Nephron (organoid): ENCODE results near the gene ZNRF1.

Source experiments
- H3K27ac Mint-ChIP-seq, 3 experiments: 2 replicates each; pipeline ENCODE4 v1.8.0; 2020; ENCODE audit warnings: mixed read lengths in 3 of 3, mild to moderate bottlenecking in 2 of 3, moderate library complexity in 1 of 3
- H3K27me3 Mint-ChIP-seq: 2 replicates; pipeline ENCODE4 v1.8.0; 2021; ENCODE audit warnings: low read depth, mild to moderate bottlenecking, moderate library complexity, mixed read lengths
- H3K36me3 Mint-ChIP-seq: 2 replicates; pipeline ENCODE4 v1.8.0; 2020; ENCODE audit warnings: low read depth, mixed read lengths
- H3K4me1 Mint-ChIP-seq: 2 replicates; pipeline ENCODE4 v1.8.0; 2020; ENCODE audit warnings: mixed read lengths
- H3K4me3 Mint-ChIP-seq, 3 experiments: 2 replicates each; pipeline ENCODE4 v1.8.0; 2020; ENCODE audit warnings: mild to moderate bottlenecking in 3 of 3, mixed read lengths in 3 of 3, moderate library complexity in 2 of 3
- H3K9me3 Mint-ChIP-seq: 2 replicates; pipeline ENCODE4 v1.8.0; 2020; ENCODE audit warnings: mixed read lengths
- TF ChIP-seq, protein P1 (sequence below), 3 experiments: fragments of 200-600 bp; sonication (generic); IDR thresholded peaks; one replicate each; pipeline ENCODE4 v1.5.0; 2021; ENCODE audit warnings: antibody characterized with exemption in 3 of 3; ENCODE audit not compliant: unreplicated experiment in 3 of 3

Gene ZNRF1

DNA sequence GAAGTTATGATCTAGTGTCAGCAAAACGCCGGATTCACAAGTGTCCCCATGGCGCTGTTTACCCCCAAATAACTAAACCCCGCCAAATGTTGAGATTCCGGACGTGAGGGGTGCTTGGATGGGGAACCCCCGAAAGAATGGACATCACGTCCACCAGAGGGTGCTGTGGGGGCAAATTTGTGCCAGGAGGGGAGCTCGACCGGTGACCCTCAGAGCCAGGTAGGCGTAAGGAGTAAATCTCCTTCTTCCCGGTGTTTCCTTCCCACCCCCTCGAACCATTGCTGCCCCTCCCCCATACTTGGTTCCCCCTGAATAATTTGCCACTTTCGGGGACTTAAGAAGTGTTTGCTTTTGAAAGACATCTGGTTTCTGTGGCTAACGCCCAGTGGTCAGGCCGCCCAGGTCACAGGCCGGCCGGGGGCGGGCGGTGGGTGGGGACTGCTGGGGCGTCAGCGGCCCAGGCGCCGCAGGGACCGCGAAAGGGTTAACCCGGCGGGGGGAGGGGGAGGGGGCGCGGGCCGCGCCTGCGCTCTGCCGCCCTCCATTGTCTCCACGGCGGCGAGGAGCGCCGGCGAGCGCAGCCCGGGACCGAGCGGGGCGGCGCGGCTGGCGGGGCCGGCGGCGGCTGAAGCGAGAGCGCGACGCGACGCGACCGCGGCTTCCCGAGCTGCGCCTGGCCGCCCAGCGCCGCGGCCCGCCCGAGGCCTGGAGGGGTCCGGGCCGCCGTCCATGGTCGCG, at the start of gene ZNRF1:
TSS of gene ZNRF1 (plus strand) at position 544 of the 738 bp plus-strand sequence. CDS start 648 bp downstream, outside the sequence.
- H3K27me3 Mint-ChIP-seq = no peaks in the 10 kb centered on the region
- peak within 1 kb of the TSS; percentile 92 to 98 (median 95) for H3K4me3 Mint-ChIP-seq
- H3K9me3 Mint-ChIP-seq = no peaks in the 10 kb centered on the region
- peaks cover 5% of the 10 kb centered on the region for H3K36me3 Mint-ChIP-seq
- H3K4me1 Mint-ChIP-seq = peaks cover 36% of the 10 kb centered on the region
- TF ChIP-seq, protein P1, sequence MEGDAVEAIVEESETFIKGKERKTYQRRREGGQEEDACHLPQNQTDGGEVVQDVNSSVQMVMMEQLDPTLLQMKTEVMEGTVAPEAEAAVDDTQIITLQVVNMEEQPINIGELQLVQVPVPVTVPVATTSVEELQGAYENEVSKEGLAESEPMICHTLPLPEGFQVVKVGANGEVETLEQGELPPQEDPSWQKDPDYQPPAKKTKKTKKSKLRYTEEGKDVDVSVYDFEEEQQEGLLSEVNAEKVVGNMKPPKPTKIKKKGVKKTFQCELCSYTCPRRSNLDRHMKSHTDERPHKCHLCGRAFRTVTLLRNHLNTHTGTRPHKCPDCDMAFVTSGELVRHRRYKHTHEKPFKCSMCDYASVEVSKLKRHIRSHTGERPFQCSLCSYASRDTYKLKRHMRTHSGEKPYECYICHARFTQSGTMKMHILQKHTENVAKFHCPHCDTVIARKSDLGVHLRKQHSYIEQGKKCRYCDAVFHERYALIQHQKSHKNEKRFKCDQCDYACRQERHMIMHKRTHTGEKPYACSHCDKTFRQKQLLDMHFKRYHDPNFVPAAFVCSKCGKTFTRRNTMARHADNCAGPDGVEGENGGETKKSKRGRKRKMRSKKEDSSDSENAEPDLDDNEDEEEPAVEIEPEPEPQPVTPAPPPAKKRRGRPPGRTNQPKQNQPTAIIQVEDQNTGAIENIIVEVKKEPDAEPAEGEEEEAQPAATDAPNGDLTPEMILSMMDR (IDR thresholded peaks at IDR 0.05; ENCODE audit: unreplicated experiment in 3 of 3) = peak; percentile 58 to 69 (median 63)
- H3K27ac Mint-ChIP-seq = peak within 1 kb of the TSS; percentile 89 to 95 (median 91)

DNA sequence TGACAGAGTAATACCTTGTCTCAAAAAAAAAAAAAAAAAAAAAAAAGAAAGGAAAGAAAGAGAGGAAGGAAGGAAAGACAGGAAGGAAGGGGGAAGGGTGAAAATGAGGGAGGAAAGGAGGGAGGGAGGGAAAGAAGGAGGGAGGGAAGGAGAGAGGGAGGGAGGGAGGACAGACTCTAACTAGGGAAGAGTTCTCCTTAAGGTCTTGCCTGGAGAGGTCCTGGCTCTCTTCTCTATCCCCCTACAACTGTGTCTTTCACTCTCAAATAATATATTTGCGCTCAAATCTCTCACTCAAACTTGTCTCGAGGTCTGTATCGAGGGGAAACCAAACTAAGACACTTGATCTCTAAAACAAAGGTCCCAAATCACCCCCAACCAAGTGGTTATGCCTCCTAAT, 49.5 kb upstream of the ZNRF1 start:
- H3K27ac Mint-ChIP-seq = no peak overlapping the region
- no peaks in the 10 kb centered on the region for H3K27me3 Mint-ChIP-seq

DNA sequence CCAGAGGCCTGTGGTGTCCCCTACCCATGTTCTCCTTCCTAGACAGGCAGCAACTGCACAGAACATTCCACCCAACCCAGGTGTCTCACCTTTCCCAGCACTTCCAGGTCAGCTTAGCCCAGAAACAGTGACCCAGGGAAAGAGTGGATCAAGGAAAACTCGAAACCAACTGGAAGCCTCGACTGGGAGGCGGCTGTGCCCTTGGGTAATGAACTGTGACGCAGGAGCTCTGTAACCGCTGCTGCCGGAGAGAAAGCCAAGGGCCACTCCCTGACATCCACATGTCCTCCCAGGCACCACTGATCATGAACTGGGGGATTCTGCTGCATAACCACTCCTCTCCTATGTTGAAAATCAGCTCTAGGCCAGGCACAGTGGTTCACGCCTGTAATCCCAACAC, 48.3 kb upstream of the ZNRF1 start:
- Mint-ChIP-seq H3K27me3 (no peaks in the 10 kb centered on the region), H3K4me3 (no peak overlapping the region), H3K27ac (peak overlapping the region in 1 of 3 experiments; percentile 41), H3K36me3 (peaks cover 71% of the 10 kb centered on the region), H3K4me1 (no peaks in the 10 kb centered on the region), H3K9me3 (no peaks in the 10 kb centered on the region)
- TF ChIP-seq, protein P1 (IDR thresholded peaks at IDR 0.05; ENCODE audit: unreplicated experiment in 3 of 3) = no peak

More for the DNA sequence above, 49.5 kb upstream of the ZNRF1 start:
- Mint-ChIP-seq H3K4me3 (no peak overlapping the region), H3K9me3 (no peaks in the 10 kb centered on the region), H3K4me1 (no peaks in the 10 kb centered on the region), H3K36me3 (peaks cover 67% of the 10 kb centered on the region)
- TF ChIP-seq, protein P1 (IDR thresholded peaks at IDR 0.05; ENCODE audit: unreplicated experiment in 3 of 3) = no peak

DNA sequence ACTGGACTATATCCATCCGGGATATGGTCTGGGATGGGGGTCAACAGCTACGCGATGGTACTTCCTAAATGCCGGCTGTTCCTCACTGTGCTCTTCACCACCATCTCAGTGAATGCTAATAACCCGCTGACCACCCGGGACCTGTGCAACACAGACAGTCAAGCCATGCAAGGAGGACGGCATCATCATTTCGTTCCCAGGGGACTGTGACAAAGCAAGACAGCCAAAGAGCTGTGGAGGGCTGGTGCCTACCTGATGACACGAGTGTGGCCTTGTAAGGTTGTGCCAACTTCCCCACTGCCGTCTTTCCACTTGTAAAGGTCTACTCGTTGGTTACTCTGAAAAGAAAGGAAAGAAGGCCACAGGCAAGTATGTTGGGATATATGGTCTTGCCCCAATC, 47.6 kb upstream of the ZNRF1 start:
- H3K9me3 Mint-ChIP-seq = no peaks in the 10 kb centered on the region
- no peak overlapping the region for H3K27ac Mint-ChIP-seq
- no peaks in the 10 kb centered on the region for H3K4me1 Mint-ChIP-seq
- no peaks in the 10 kb centered on the region for H3K27me3 Mint-ChIP-seq
- TF ChIP-seq, protein P1 (IDR thresholded peaks at IDR 0.05; ENCODE audit: unreplicated experiment in 3 of 3) = no peak
- H3K4me3 Mint-ChIP-seq = no peak overlapping the region
- peaks cover 74% of the 10 kb centered on the region for H3K36me3 Mint-ChIP-seq

DNA sequence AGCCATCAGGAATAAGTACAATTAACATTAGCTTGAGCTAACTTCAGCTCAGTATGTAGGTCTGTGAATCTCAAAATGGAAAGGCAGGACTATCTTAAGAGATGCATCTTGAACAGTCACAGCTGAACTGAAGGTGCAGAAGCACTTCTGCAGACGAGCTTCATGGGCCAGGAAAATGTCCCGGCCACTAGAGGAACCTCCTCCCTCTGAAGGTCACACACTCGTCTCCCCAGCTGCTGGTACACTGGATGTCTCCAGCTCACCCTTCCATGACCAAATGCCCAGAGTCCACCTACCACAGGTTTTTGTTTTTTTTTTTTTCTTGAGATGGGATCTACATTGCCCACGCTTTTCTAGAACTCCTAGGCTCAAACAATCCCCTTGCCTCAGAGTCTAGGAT, 47.1 kb upstream of the ZNRF1 start:
- H3K36me3 Mint-ChIP-seq = peaks cover 74% of the 10 kb centered on the region
- no peaks in the 10 kb centered on the region for H3K4me1 Mint-ChIP-seq
- no peak overlapping the region for H3K4me3 Mint-ChIP-seq
- no peaks in the 10 kb centered on the region for H3K27me3 Mint-ChIP-seq
- TF ChIP-seq, protein P1 (IDR thresholded peaks at IDR 0.05; ENCODE audit: unreplicated experiment in 3 of 3) = no peak
- H3K27ac Mint-ChIP-seq = peak overlapping the region in 2 of 3 experiments; percentile 25 to 46
- H3K9me3 Mint-ChIP-seq = no peaks in the 10 kb centered on the region

DNA sequence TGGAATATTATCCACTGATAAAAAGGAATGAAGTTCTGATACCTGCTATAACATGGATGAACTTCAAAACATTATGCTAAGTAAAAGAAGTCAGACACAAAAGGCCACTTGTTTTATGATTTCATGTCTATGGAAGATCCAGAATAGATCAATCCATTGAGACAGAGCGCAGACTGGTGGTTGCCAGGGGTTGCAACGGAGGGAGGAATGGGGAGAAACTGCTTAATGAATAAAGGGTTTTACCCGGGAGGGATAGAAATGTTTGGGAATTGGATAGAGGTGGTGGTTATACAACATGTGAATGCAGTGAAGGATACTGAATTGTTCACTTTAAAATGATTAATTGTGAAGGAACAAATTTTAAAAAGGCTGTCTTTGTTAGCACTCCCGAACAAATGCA, 44.1 kb upstream of the ZNRF1 start:
- Mint-ChIP-seq H3K27ac (no peak overlapping the region), H3K27me3 (no peaks in the 10 kb centered on the region)
- TF ChIP-seq, protein P1 (IDR thresholded peaks at IDR 0.05; ENCODE audit: unreplicated experiment in 3 of 3) = no peak

More for the DNA sequence above, 44.1 kb upstream of the ZNRF1 start:
- Mint-ChIP-seq H3K4me3 (no peak overlapping the region), H3K4me1 (no peaks in the 10 kb centered on the region), H3K36me3 (peaks cover 74% of the 10 kb centered on the region), H3K9me3 (no peaks in the 10 kb centered on the region)
